KOPT-K1 (cell line): ENCODE data around the gene PARD6G.

Experiments used
- H3K27ac ChIP-seq: fragments of 200-600 bp; sonication (generic); 2 replicates; pipeline ENCODE4 v1.5.1; 2016; ENCODE audit warnings: antibody characterized with exemption, mild to moderate bottlenecking, low read depth, low read length; ENCODE audit not compliant: poor library complexity, severe bottlenecking
- H3K36me3 ChIP-seq: fragments of 200-600 bp; sonication (generic); 2 replicates; pipeline ENCODE4 v1.5.1; 2017; ENCODE audit warnings: antibody characterized with exemption, mild to moderate bottlenecking, low read length, moderate library complexity; ENCODE audit not compliant: insufficient read depth
- H3K9me3 ChIP-seq: fragments of 200-600 bp; sonication (generic); 2 replicates; pipeline ENCODE4 v1.5.1; 2017; ENCODE audit warnings: antibody characterized with exemption, low read length, mild to moderate bottlenecking; ENCODE audit not compliant: insufficient read depth, poor library complexity, severe bottlenecking

PARD6G gene

DNA sequence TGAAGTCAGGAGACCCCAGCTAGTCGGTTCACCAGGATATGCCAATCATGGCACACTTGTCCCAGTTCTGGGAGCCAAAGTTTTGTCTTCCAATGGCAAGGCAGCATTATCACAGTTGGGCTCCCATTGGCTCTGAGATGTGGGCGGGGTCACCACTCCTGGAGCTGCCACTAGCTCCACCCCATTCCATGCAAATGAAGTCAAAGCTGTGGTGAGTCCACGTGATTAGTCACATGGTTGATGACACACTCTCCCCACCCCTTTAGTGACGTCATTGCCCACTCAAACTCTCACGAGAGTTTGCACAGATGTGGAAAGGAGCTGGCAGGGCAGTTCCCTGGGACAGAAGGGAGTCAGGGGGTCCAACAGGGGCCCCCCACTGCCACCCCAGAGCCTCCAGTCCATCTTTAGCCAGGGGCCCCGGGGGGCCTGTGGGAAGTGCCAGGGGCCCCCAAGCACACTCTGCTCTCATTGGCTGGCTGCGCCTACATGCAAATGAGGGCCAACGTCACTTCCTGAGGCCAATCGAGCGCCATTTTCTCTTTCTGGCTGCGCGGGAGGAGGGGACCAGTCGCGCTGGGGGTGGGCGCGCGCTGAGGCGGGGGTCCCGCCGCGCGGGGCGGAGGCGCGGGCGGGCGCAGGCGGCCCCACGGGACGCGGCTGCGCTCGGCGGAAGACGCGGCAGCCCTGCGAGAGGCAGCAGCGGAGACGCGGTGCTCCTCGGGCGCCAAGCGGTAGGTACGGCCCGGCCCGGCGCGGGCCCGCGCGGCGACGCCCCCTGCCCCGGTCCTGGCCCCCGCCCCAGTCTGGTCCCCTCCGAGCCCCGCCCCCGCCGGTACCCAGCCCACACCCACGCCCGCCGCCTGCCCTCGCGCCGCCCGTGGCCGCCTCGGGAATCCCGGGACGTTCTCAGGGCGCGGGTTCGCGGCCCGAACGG lies 138.3 kb downstream of the PARD6G start, which contains the start of gene ADNP2:
Gene ADNP2 (plus strand): TSS at position 524 of the 937 bp plus-strand sequence. CDS start 8,281 bp downstream, outside the sequence.
- Histone ChIP-seq H3K36me3 (no peaks in the 10 kb centered on the region; the same call in 1 of the 2 replicates), H3K27ac (peak within 1 kb of the TSS; percentile 53), H3K9me3 (no peaks in the 10 kb centered on the region)

DNA sequence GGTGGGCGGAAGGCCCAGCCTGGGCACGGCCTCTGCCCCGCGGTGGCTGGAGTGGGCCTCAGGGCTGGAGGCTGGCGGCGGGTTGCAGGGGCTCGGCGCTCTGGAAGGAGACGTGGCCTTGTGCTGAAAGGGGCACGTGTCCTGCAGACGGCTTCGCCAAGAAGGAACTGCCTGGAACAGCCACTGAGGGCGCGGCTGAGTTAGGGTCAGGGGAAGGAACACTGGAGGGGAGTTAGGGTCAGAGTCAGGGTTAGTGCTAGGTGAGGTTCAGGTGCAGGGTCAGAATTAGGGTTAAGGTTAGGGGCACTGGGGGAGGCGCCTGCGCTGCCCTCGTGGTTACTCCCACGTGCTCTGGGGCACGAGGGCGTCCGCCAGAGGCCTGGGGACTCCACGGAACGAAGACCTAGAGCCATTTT lies 139.2 kb downstream of the PARD6G start:
- no peaks in the 10 kb centered on the region for H3K9me3 ChIP-seq
- no peaks in the 10 kb centered on the region; the same call in 1 of the 2 replicates for H3K36me3 ChIP-seq
- no peak overlapping the region for H3K27ac ChIP-seq

DNA sequence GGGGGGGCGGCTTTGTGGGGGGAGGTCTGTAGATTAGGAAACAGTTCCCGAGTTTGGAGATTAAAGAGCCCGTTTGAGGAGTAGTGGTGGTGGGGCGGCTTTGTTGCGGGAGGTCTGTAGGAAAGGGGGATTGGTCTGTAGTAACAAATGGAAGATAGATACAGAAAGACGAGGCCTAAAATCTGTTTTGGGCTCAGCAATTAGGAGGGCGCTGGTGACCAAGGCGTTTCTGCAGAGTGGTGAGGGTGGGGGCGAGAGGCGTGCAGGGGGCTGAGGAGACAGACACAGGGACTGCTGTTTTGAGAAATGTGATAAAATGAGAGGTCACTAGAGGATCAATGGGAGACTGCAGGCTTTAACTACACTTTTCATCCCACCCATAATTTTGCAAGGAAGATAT lies 139.9 kb downstream of the PARD6G start:
- Histone ChIP-seq H3K36me3 (no peaks in the 10 kb centered on the region), H3K9me3 (no peaks in the 10 kb centered on the region), H3K27ac (no peak overlapping the region)
